ENCODE data around the gene DDX39B. TPM values are rescaled to one million over a fixed set of nuclear protein-coding genes. Genes with fewer than 3 reads are reported as not detected.
"Not testable (repeated sequence)": the region's sequence is repeated elsewhere in the genome, so short reads cannot be mapped to it uniquely, and the experiment has no call there.

DDX39B gene
- total RNA-seq, 2 donors from 2014 or later = 558 to 568 TPM

DNA sequence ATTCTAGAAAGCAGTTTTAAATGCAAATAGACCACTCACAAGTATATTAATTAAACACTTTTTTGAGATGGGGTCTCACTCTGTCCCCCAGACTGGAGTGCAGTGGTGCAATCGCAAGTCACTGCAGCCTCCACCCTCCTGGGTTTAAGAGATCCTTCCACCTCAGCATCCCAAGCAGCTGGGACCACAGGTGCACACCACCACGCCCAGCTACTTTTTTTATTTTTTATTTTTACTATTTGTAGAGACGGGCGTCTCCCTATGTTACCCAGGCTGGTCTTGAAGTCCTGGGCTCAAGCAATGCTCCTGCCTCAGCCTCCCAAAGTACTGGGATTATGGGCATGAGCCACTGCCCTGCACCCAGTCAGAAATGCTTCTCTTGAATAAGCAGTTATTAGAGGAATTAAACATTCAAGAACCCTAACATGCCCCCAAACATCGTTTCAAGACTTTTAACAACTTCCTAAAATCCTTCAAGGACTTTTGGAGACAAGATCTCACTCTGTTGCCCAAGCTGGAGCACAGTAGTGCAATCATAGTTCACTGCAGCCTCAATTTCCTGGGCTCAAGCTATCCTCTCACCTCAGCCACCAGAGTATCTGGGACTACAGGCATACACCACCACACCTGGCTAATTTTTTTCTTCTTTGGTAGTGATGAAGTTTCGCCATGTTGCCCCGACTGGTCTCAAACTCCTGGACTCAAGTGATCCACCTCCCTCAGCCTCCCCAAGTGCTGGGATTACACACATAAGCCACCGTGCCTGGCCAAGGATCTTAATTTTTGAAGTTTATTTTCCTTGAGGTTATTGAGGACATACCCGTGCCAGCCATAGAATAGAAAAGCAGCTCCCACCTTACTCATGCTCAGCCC, 9.8 kb downstream of the DDX39B start:
- Mint-ChIP-seq H3K9me3 (no peaks in the 10 kb centered on the region), H3K27me3 (no peaks in the 10 kb centered on the region), H3K36me3 (ENCODE audit: low read depth) (peaks cover 80% of the 10 kb centered on the region), H3K4me1 (peaks cover 32% of the 10 kb centered on the region), H3K27ac (no peak overlapping the region), H3K4me3 (no peak overlapping the region)
- ATAC-seq (replicated peaks) = no peak

DNA sequence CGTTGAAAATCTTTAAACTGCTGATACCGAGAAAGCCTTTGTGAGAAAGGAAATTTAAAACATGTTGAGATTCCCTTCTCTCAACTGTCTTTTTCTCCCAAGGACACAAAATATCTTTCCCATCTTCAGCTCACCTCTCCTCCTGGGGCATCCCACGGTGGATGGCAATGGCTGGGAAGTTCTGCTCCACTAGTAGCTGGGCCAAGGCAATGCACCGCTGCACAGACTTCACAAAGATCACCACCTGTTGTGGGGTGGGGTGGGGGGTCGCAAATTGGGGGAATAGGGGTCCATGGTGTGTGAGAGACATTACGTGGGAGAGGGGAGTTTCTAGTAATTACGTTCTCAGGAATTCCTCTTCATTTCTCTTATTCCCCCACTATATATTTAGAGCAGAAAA, 10.6 kb downstream of the DDX39B start:
- no peak for ATAC-seq (replicated peaks)
- Mint-ChIP-seq H3K9me3 (no peaks in the 10 kb centered on the region), H3K27me3 (no peaks in the 10 kb centered on the region), H3K4me1 (peaks cover 30% of the 10 kb centered on the region), H3K4me3 (no peak overlapping the region), H3K36me3 (ENCODE audit: low read depth) (peaks cover 72% of the 10 kb centered on the region), H3K27ac (no peak overlapping the region)

DNA sequence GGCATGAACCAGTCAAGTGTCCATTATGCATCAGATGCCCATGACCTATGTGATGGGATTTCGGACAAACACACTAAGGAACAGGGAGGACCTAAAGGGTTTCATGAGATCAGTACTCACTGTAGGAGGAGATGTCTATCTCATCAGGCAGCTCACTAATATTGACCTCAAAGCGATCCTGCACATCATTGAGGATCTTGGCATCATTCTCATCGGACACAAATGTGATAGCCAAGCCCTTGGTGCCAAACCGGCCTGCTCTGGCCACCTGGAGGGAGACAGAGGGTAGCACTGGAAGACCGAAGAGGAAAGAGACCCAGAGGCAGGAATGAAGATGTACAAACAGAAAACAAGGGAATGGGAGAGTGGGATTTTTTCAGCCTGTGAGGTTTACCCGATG, 11.1 kb downstream of the DDX39B start:
- peaks cover 28% of the 10 kb centered on the region for H3K4me1 Mint-ChIP-seq
- ATAC-seq (replicated peaks) = no peak
- no peaks in the 10 kb centered on the region for H3K27me3 Mint-ChIP-seq
- no peak overlapping the region for H3K4me3 Mint-ChIP-seq
- no peaks in the 10 kb centered on the region for H3K9me3 Mint-ChIP-seq
- no peak overlapping the region for H3K27ac Mint-ChIP-seq
- H3K36me3 Mint-ChIP-seq (ENCODE audit: low read depth) = peaks cover 67% of the 10 kb centered on the region

GRCh38 chr6:31529329-31530150, 12.3 kb downstream of the DDX39B start:
- Mint-ChIP-seq H3K36me3 (ENCODE audit: low read depth) (peaks cover 56% of the 10 kb centered on the region), H3K4me3 (no peak overlapping the region), H3K9me3 (no peaks in the 10 kb centered on the region), H3K27ac (no peak overlapping the region), H3K27me3 (no peaks in the 10 kb centered on the region), H3K4me1 (peaks cover 26% of the 10 kb centered on the region)
- no peak for ATAC-seq (replicated peaks)

DNA sequence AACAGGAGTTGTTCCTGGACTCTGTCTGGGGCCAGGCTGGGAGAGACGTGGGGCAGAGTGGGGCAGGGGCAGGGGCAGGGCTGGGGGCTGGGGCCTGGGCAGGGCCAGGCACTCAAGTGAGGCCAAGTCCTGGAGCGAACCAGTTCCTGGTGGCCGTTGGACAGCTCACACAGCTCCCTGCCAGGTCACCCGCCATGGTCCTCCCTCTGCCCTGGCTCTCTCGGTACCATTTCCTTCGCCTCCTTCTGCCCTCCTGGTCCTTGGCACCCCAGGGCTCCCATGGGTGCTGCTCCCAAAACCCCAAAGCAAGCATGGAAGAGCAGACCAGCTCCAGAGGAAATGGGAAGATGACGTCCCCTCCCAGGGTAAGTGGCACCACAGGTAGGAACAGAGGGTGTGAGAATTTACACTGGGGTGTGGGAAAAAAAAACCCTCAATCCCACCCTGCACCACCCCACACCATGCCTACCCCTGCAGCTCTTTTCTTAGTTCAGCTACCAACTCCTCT, 12.9 kb downstream of the DDX39B start, which contains the start of gene MCCD1:
MCCD1 (plus strand) TSS at position 142 of the 508 bp plus-strand sequence; CDS start at position 195, 53 bp downstream.
- Mint-ChIP-seq H3K4me1 (peaks cover 26% of the 10 kb centered on the region), H3K36me3 (ENCODE audit: low read depth) (peaks cover 49% of the 10 kb centered on the region), H3K9me3 (no peaks in the 10 kb centered on the region), H3K27ac (no peak within 1 kb of the TSS), H3K27me3 (no peaks in the 10 kb centered on the region), H3K4me3 (no peak within 1 kb of the TSS)
- peak; percentile 13 for ATAC-seq (replicated peaks)

DNA sequence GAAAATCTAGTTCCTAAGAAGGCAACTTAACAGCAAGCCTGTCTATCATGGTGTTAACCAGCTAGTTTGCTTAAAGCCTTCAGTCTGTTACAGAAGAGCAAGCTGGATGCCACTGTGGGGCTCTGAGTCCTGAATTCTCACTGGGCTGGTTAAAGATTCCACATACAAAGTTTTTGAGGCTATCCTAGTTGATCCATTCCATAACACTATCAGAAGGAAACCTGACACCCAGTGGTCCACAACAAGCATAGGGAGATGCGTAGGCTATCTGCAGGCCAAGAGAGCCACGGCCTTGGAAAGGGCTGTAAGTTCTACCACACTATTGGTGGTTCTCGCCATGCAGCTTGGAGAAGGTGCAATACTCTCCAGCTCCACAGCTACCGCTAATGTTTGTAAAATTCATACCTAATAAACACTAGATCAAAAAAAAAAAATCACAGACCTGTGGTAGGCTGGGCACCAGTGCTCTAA, 13.5 kb downstream of the DDX39B start:
- no peak overlapping the region for H3K27ac Mint-ChIP-seq
- ATAC-seq (replicated peaks) = no peak

GRCh38 chr6:31525932-31526591, 15.7 kb downstream of the DDX39B start:
- H3K27me3 Mint-ChIP-seq = no peaks in the 10 kb centered on the region
- peaks cover 14% of the 10 kb centered on the region for H3K4me1 Mint-ChIP-seq
- H3K36me3 Mint-ChIP-seq (ENCODE audit: low read depth) = peaks cover 21% of the 10 kb centered on the region
- H3K4me3 Mint-ChIP-seq = no peak overlapping the region
- H3K27ac Mint-ChIP-seq = no peak overlapping the region
- H3K9me3 Mint-ChIP-seq = no peaks in the 10 kb centered on the region
- ATAC-seq (replicated peaks) = peak; percentile 45

More for the DNA sequence above, 13.5 kb downstream of the DDX39B start:
- Mint-ChIP-seq H3K4me3 (no peak overlapping the region), H3K9me3 (no peaks in the 10 kb centered on the region), H3K36me3 (ENCODE audit: low read depth) (peaks cover 44% of the 10 kb centered on the region), H3K4me1 (peaks cover 23% of the 10 kb centered on the region), H3K27me3 (no peaks in the 10 kb centered on the region)

GRCh38 chr6:31525553-31525931, 16.3 kb downstream of the DDX39B start:
- Mint-ChIP-seq H3K36me3 (ENCODE audit: low read depth) (peaks cover 16% of the 10 kb centered on the region), H3K9me3 (no peaks in the 10 kb centered on the region), H3K27me3 (no peaks in the 10 kb centered on the region), H3K4me1 (peaks cover 10% of the 10 kb centered on the region), H3K27ac (no peak overlapping the region), H3K4me3 (no peak overlapping the region)
- no peak for ATAC-seq (replicated peaks)

- H3K4me1 Mint-ChIP-seq = peaks cover 4% of the 10 kb centered on the region
- H3K9me3 Mint-ChIP-seq = no peaks in the 10 kb centered on the region
- H3K36me3 Mint-ChIP-seq (ENCODE audit: low read depth) = no peaks in the 10 kb centered on the region
- H3K27me3 Mint-ChIP-seq = no peaks in the 10 kb centered on the region
- no peak for ATAC-seq (replicated peaks)
- H3K4me3 Mint-ChIP-seq = no peak overlapping the region
- no peak overlapping the region for H3K27ac Mint-ChIP-seq
Observed at GRCh38 chr6:31521835-31522234, 20.0 kb downstream of the DDX39B start.

DNA sequence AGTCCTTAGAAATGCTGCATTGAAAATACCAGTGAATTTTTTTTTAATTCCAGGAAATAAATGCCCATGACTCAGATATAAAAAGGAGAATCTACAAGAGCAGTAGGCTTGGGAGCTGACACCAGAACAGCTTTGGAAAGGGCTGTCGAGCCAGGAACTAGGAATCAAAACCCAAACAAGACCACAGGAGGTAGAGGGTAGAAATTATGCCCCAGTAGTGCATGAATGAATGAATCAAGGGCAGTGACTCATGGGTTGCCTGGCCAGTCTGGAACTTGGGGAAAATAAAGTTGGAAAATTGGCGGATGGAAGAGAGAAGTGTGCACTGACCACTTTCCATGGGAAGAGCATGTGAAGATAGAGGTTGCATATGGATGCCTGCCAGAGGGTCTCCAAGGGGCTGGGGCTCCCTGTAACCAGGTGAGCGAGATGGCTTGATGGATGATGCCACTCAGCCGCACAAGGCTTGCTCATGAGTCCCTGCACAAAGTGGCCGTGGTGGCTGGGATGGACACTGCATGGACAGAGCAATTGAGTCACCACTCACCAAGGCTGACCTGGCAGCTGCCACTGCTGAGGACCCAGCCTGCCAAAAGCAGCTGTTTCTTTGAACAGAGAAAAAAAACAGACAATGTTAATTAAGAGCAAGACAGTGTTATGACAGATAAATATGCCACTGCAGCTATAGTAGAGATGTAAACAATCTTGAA, 28.2 kb downstream of the DDX39B start:
- Mint-ChIP-seq H3K4me3 (no peak overlapping the region), H3K4me1 (no peaks in the 10 kb centered on the region), H3K9me3 (no peaks in the 10 kb centered on the region), H3K36me3 (ENCODE audit: low read depth) (peaks cover 26% of the 10 kb centered on the region), H3K27ac (no peak overlapping the region), H3K27me3 (no peaks in the 10 kb centered on the region)
- no peak for ATAC-seq (replicated peaks)

GRCh38 chr6:31510007-31510406, 31.8 kb downstream of the DDX39B start:
- Mint-ChIP-seq H3K4me3 (no peak overlapping the region), H3K27me3 (no peaks in the 10 kb centered on the region), H3K4me1 (peaks cover 7% of the 10 kb centered on the region), H3K36me3 (ENCODE audit: low read depth) (peaks cover 62% of the 10 kb centered on the region), H3K27ac (no peak overlapping the region), H3K9me3 (no peaks in the 10 kb centered on the region)
- no peak for ATAC-seq (replicated peaks)

- not testable (repeated sequence) for H3K27me3 Mint-ChIP-seq; H3K9me3 Mint-ChIP-seq; H3K4me1 Mint-ChIP-seq; ATAC-seq (replicated peaks); H3K4me3 Mint-ChIP-seq; H3K27ac Mint-ChIP-seq
- H3K36me3 Mint-ChIP-seq (ENCODE audit: low read depth) = peaks cover 66% of the 10 kb centered on the region
Observed at GRCh38 chr6:31509036-31509435, 32.8 kb downstream of the DDX39B start.

DNA sequence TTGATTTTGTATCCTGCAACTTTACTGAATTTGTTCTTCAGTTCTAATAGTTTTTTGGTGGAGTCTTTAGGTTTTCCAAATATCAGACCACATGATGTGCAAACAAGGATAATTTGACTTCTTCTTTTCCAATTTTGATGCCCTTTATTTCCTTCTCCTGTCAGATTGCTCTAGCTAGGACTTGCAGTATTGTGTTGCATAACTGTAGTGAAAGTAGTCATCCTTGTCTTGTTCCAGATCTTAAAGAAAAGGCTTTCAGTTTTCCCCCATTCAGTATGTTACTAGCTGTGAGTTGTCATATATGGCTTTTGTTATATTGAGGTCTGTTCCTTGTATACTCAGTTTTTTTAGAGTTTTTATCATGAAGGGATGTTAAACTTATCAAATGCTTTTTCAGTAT, 39.2 kb downstream of the DDX39B start:
- no peak for ATAC-seq (replicated peaks)
- peaks cover 35% of the 10 kb centered on the region for H3K4me1 Mint-ChIP-seq
- no peak overlapping the region for H3K27ac Mint-ChIP-seq
- no peaks in the 10 kb centered on the region for H3K9me3 Mint-ChIP-seq
- no peaks in the 10 kb centered on the region for H3K27me3 Mint-ChIP-seq
- no peak overlapping the region for H3K4me3 Mint-ChIP-seq
- H3K36me3 Mint-ChIP-seq (ENCODE audit: low read depth) = peaks cover 36% of the 10 kb centered on the region

- Mint-ChIP-seq H3K27ac (peak overlapping the region; percentile 76), H3K4me1 (peaks cover 42% of the 10 kb centered on the region), H3K4me3 (peak overlapping the region; percentile 91)
- H3K36me3 Mint-ChIP-seq (ENCODE audit: low read depth); H3K27me3 Mint-ChIP-seq; H3K9me3 Mint-ChIP-seq; ATAC-seq (replicated peaks): not testable (repeated sequence)
Observed at GRCh38 chr6:31499648-31500047, 42.2 kb downstream of the DDX39B start.
